Activated T-helper 1 cell treated with Interleukin-2 at 50 U/mL for 16 hours (primary cell): ENCODE data around the gene FCMR.
"Not testable (repeated sequence)": the region's sequence is repeated elsewhere in the genome, so short reads cannot be mapped to it uniquely, and the experiment has no call there.

ENCODE experiments used
- DNase-seq: peaks from one replicate; pipeline ENCODE4 v3.0.0-alpha.2; 2020; ENCODE audit warnings: low read depth

Gene FCMR

GRCh38 chr1:206872139-206872538 lies 49.6 kb downstream of the FCMR start:
- DNase-seq: no peak

GRCh38 chr1:206868264-206868663 lies 53.5 kb downstream of the FCMR start:
- no peak for DNase-seq

GRCh38 chr1:206867716-206868115 lies 54.0 kb downstream of the FCMR start:
- no peak for DNase-seq

- DNase-seq: no peak
These were observed 54.5 kb downstream of the FCMR start for GRCh38 chr1:206867239-206867638.

- DNase-seq: no peak
These were observed 55.7 kb downstream of the FCMR start for GRCh38 chr1:206866062-206866461.

GRCh38 chr1:206864939-206865671 lies 56.6 kb downstream of the FCMR start, which contains the start of gene IL20:
IL20 (plus strand) TSS chr1:206865623; CDS start chr1:206865853, 230 bp downstream.
- peak; percentile 72 for DNase-seq

GRCh38 chr1:206863266-206863665 lies 58.5 kb downstream of the FCMR start:
- DNase-seq: no peak

GRCh38 chr1:206860165-206860564 lies 61.6 kb downstream of the FCMR start:
- DNase-seq: no peak

GRCh38 chr1:206859082-206859521 lies 62.6 kb downstream of the FCMR start:
- no peak for DNase-seq

GRCh38 chr1:206856674-206857464 lies 64.9 kb downstream of the FCMR start:
- no peak for DNase-seq

- DNase-seq: no peak
These were observed 65.9 kb downstream of the FCMR start for GRCh38 chr1:206855859-206856258.

- DNase-seq: no peak
These were observed 67.2 kb downstream of the FCMR start for GRCh38 chr1:206854401-206855129.

GRCh38 chr1:206853696-206854095 lies 68.0 kb downstream of the FCMR start:
- not testable (repeated sequence) for DNase-seq
